ENCODE results near the gene SLC25A42.

The SLC25A42 gene

GRCh38 chr19:19074196-19074882, 10.5 kb downstream of the SLC25A42 start:
- no peak overlapping the region for H3K9ac ChIP-seq
- H3K27me3 ChIP-seq (ENCODE audit: control insufficient read depth, insufficient read depth, low read length) = no peaks in the 10 kb centered on the region
- H3K4me2 ChIP-seq (ENCODE audit: low read length) = no peak overlapping the region
- H3K79me2 ChIP-seq = peaks cover 45% of the 10 kb centered on the region
- H2AFZ ChIP-seq = no peak overlapping the region
- no peaks in the 10 kb centered on the region for H3K9me3 ChIP-seq (ENCODE audit: control insufficient read depth, low read length)
- no peaks in the 10 kb centered on the region for H3K36me3 ChIP-seq (ENCODE audit: control insufficient read depth, insufficient read depth, low read length)
- H3K4me3 ChIP-seq (ENCODE audit: low read depth, low read length) = no peak overlapping the region
- H3K27ac ChIP-seq = no peak overlapping the region
- no peaks in the 10 kb centered on the region for H3K4me1 ChIP-seq
- no peak for TF ChIP-seq CTCF (IDR thresholded peaks at IDR 0.05)

- no peaks in the 10 kb centered on the region for H3K27me3 ChIP-seq (ENCODE audit: control insufficient read depth, insufficient read depth, low read length)
- H2AFZ ChIP-seq = no peak overlapping the region
- no peak for TF ChIP-seq CTCF (IDR thresholded peaks at IDR 0.05)
- no peaks in the 10 kb centered on the region for H3K9me3 ChIP-seq (ENCODE audit: control insufficient read depth, low read length)
- peaks cover 45% of the 10 kb centered on the region for H3K79me2 ChIP-seq
- no peak overlapping the region for H3K9ac ChIP-seq
- H3K36me3 ChIP-seq (ENCODE audit: control insufficient read depth, insufficient read depth, low read length) = no peaks in the 10 kb centered on the region
- H3K27ac ChIP-seq = no peak overlapping the region
- no peak overlapping the region for H3K4me3 ChIP-seq (ENCODE audit: low read depth, low read length)
- H3K4me1 ChIP-seq = no peaks in the 10 kb centered on the region
- H3K4me2 ChIP-seq (ENCODE audit: low read length) = no peak overlapping the region
Observed at GRCh38 chr19:19075126-19075525, 11.3 kb downstream of the SLC25A42 start.

GRCh38 chr19:19076476-19076875, 12.7 kb downstream of the SLC25A42 start:
- no peaks in the 10 kb centered on the region for H3K27me3 ChIP-seq (ENCODE audit: control insufficient read depth, insufficient read depth, low read length)
- no peak overlapping the region for H3K9ac ChIP-seq
- peaks cover 40% of the 10 kb centered on the region for H3K79me2 ChIP-seq
- H3K27ac ChIP-seq = no peak overlapping the region
- no peak overlapping the region for H3K4me2 ChIP-seq (ENCODE audit: low read length)
- H3K9me3 ChIP-seq (ENCODE audit: control insufficient read depth, low read length) = no peaks in the 10 kb centered on the region
- H3K4me3 ChIP-seq (ENCODE audit: low read depth, low read length) = no peak overlapping the region
- no peak for TF ChIP-seq CTCF (IDR thresholded peaks at IDR 0.05)
- no peaks in the 10 kb centered on the region for H3K4me1 ChIP-seq
- no peaks in the 10 kb centered on the region for H3K36me3 ChIP-seq (ENCODE audit: control insufficient read depth, insufficient read depth, low read length)
- H2AFZ ChIP-seq = no peak overlapping the region

- Histone ChIP-seq H3K79me2 (peaks cover 41% of the 10 kb centered on the region), H3K4me1 (no peaks in the 10 kb centered on the region), H3K27me3 (ENCODE audit: control insufficient read depth, insufficient read depth, low read length) (no peaks in the 10 kb centered on the region), H2AFZ (no peak overlapping the region), H3K9ac (no peak overlapping the region), H3K4me2 (ENCODE audit: low read length) (no peak overlapping the region), H3K9me3 (ENCODE audit: control insufficient read depth, low read length) (no peaks in the 10 kb centered on the region), H3K36me3 (ENCODE audit: control insufficient read depth, insufficient read depth, low read length) (no peaks in the 10 kb centered on the region), H3K27ac (no peak overlapping the region), H3K4me3 (ENCODE audit: low read depth, low read length) (no peak overlapping the region)
- TF ChIP-seq CTCF (IDR thresholded peaks at IDR 0.05) = no peak
Observed at GRCh38 chr19:19077103-19077502, 13.3 kb downstream of the SLC25A42 start.

- Histone ChIP-seq H3K4me2 (ENCODE audit: low read length) (no peak overlapping the region), H3K27ac (no peak overlapping the region), H3K4me3 (ENCODE audit: low read depth, low read length) (no peak overlapping the region), H2AFZ (no peak overlapping the region), H3K79me2 (peaks cover 28% of the 10 kb centered on the region), H3K9me3 (ENCODE audit: control insufficient read depth, low read length) (no peaks in the 10 kb centered on the region), H3K27me3 (ENCODE audit: control insufficient read depth, insufficient read depth, low read length) (no peaks in the 10 kb centered on the region), H3K36me3 (ENCODE audit: control insufficient read depth, insufficient read depth, low read length) (no peaks in the 10 kb centered on the region), H3K4me1 (no peaks in the 10 kb centered on the region), H3K9ac (no peak overlapping the region)
- TF ChIP-seq CTCF (IDR thresholded peaks at IDR 0.05) = no peak
Observed at GRCh38 chr19:19078801-19079200, 15.0 kb downstream of the SLC25A42 start.

Data from parathyroid adenoma (tissue), 2 donors.